Natural killer cell (primary cell): Measurements from ENCODE around the gene MAML3. TPM values are rescaled to one million over a fixed set of nuclear protein-coding genes. Genes with fewer than 3 reads are reported as not detected.

Source experiments
- ATAC-seq, 3 donors: fragments of 150-1000 bp in 2 of 3; fragments of 200-7000 bp in 1 of 3; cut with Tn5 transposase; 1 replicate in 1 of 3; 2 replicates in 2 of 3; pipeline ENCODE4 v1.10.0; 2021; ENCODE audit warnings: mild to moderate bottlenecking in 2 of 3, moderate library complexity in 2 of 3
- DNase-seq, 2 donors: peaks; one replicate each; pipeline versions ENCODE4 v3.0.0 to v3.0.0-alpha.2; 2013 to 2021; ENCODE audit warnings: mixed read lengths in 1 of 2
- H3K27ac ChIP-seq: one replicate; pipeline ENCODE4 v1.5.1; 2013; ENCODE audit warnings: mild to moderate bottlenecking, low read length
- H3K27me3 ChIP-seq: one replicate; pipeline ENCODE4 v1.6.1; 2013; ENCODE audit warnings: low read length; ENCODE audit not compliant: control insufficient read depth, insufficient read depth
- H3K36me3 ChIP-seq: one replicate; pipeline ENCODE4 v1.6.1; 2013; ENCODE audit warnings: low read length; ENCODE audit not compliant: control insufficient read depth, insufficient read depth
- H3K4me1 ChIP-seq: one replicate; pipeline ENCODE4 v1.6.1; 2013; ENCODE audit warnings: low read length; ENCODE audit not compliant: control insufficient read depth, insufficient read depth
- H3K4me3 ChIP-seq: one replicate; pipeline ENCODE4 v1.5.1; 2013; ENCODE audit warnings: low read length
- H3K9me3 ChIP-seq: one replicate; pipeline ENCODE4 v1.6.1; 2013; ENCODE audit warnings: low read length; ENCODE audit not compliant: control insufficient read depth, insufficient read depth
- H3K27ac Mint-ChIP-seq, 2 donors: one replicate each; pipeline ENCODE4 v1.8.0; 2022; ENCODE audit warnings: mild to moderate bottlenecking in 2 of 2, mixed read lengths in 2 of 2, moderate library complexity in 1 of 2
- H3K27me3 Mint-ChIP-seq, 2 donors: one replicate each; pipeline ENCODE4 v1.8.0; 2022; ENCODE audit warnings: low read depth in 2 of 2, mixed read lengths in 2 of 2
- H3K36me3 Mint-ChIP-seq: one replicate; pipeline ENCODE4 v1.8.0; 2022; ENCODE audit warnings: mixed read lengths
- H3K4me1 Mint-ChIP-seq, 2 donors: one replicate each; pipeline ENCODE4 v1.8.0; 2022; ENCODE audit warnings: mixed read lengths in 2 of 2
- H3K4me3 Mint-ChIP-seq: one replicate; pipeline ENCODE4 v1.8.0; 2022; ENCODE audit warnings: mild to moderate bottlenecking, moderate library complexity, mixed read lengths
- H3K9me3 Mint-ChIP-seq, 2 donors: one replicate each; pipeline ENCODE4 v1.8.0; 2022; ENCODE audit warnings: mixed read lengths in 2 of 2
- WGBS: methylation state at CpG from one replicate; pipeline ENCODE4 v1.1.7; 2013; ENCODE audit warnings: missing lambda C conversion rate; ENCODE audit not compliant: insufficient coverage; 5-methylcytosine and 5-hydroxymethylcytosine counted together
- intact Hi-C: fragments of 100-400 bp; cut with micrococcal nuclease; formaldehyde crosslinking; loops from one replicate; pipeline ENCODE4 v1.14.2; 2022
- total RNA-seq, 4 donors: library from RNA; stranded (reverse); fragments of 120-200 nt in 1 of 4; gene quantifications; one replicate each; pipeline versions ENCODE4 v1.2.3 to v1.2.4, GENCODE V29; 2013 to 2022
- TF ChIP-seq, protein P1 (sequence below): fragments of 200-600 bp; IDR thresholded peaks from one replicate; pipeline ENCODE4 v1.8.0; 2022; ENCODE audit warnings: antibody characterized with exemption

Gene MAML3
- total RNA-seq, 3 donors from 2014 or later (not counting 1 experiment from before 2014, with no cell fraction given), result 1.7 to 5.6 (median 2.8) TPM

DNA sequence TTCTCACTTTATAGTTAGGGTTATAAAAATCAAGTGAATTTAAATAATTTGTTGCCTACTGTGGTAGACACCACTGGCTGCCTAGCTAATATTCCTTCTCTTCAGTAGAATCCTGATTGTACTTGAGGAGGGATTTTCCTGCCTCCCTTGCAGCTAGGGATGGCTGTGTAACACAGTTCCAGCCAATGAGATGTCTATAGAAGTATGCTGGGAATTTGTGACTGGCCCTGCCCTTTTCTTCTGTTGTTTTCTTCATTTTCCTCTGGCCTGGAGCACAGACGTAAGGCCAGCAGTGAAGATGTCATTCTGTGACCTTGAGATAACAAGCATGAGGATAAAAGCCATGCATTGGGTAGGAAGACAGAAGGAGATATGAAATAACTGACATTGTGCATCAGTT is 343.3 kb downstream of the MAML3 start:
- H3K4me1 Mint-ChIP-seq, result peaks cover 18 to 24% of the 10 kb centered on the region in 2 donors
- no peaks in the 10 kb centered on the region for H3K36me3 Mint-ChIP-seq
- H3K27me3 ChIP-seq, result no peaks in the 10 kb centered on the region
- H3K4me1 ChIP-seq, result peaks cover 22% of the 10 kb centered on the region
- H3K4me3 Mint-ChIP-seq, result no peak overlapping the region
- H3K27me3 Mint-ChIP-seq, result peaks cover 2 to 9% of the 10 kb centered on the region in 2 donors
- no peak overlapping the region for H3K27ac ChIP-seq
- ATAC-seq, result no peak
- DNase-seq, result no peak
- H3K9me3 ChIP-seq, result peaks cover 3% of the 10 kb centered on the region
- 100% methylated on average over 1 of the region's 1 CpG for WGBS
- no peaks in the 10 kb centered on the region for H3K9me3 Mint-ChIP-seq
- TF ChIP-seq, protein P1, sequence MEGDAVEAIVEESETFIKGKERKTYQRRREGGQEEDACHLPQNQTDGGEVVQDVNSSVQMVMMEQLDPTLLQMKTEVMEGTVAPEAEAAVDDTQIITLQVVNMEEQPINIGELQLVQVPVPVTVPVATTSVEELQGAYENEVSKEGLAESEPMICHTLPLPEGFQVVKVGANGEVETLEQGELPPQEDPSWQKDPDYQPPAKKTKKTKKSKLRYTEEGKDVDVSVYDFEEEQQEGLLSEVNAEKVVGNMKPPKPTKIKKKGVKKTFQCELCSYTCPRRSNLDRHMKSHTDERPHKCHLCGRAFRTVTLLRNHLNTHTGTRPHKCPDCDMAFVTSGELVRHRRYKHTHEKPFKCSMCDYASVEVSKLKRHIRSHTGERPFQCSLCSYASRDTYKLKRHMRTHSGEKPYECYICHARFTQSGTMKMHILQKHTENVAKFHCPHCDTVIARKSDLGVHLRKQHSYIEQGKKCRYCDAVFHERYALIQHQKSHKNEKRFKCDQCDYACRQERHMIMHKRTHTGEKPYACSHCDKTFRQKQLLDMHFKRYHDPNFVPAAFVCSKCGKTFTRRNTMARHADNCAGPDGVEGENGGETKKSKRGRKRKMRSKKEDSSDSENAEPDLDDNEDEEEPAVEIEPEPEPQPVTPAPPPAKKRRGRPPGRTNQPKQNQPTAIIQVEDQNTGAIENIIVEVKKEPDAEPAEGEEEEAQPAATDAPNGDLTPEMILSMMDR, result no peak
- intact Hi-C loops, result no loop called here
- no peak overlapping the region for H3K4me3 ChIP-seq
- no peak overlapping the region for H3K27ac Mint-ChIP-seq
- H3K36me3 ChIP-seq, result no peaks in the 10 kb centered on the region

DNA sequence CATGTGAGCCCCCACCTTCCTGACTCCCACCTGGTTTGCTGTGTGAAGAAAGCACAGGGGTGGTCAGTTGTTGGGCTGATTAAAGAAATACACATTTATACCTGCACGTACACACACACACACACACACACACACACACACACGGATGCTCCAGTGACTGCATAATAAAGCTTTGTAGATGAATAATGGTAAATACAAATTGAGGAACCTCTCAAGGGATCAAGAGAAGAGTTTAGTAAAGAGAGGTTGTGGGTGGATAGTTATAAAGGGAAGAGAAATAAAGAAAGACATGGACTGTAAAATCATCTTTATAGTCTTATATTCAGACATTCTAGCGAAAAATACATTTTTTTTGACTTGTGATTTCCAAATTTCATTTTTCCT is 344.2 kb downstream of the MAML3 start:
- intact Hi-C loops, result no loop called here
- H3K27ac Mint-ChIP-seq, result peak overlapping the region in 1 of 2 donors; percentile 77
- H3K4me3 Mint-ChIP-seq, result peak overlapping the region; percentile 32
- peaks cover 15 to 21% of the 10 kb centered on the region in 2 donors for H3K4me1 Mint-ChIP-seq
- peaks cover 2 to 6% of the 10 kb centered on the region in 2 donors for H3K27me3 Mint-ChIP-seq
- no peak overlapping the region for H3K4me3 ChIP-seq
- H3K9me3 Mint-ChIP-seq, result no peaks in the 10 kb centered on the region
- ATAC-seq, result no peak
- DNase-seq, result no peak
- no peaks in the 10 kb centered on the region for H3K27me3 ChIP-seq
- TF ChIP-seq, protein P1, result no peak
- no peaks in the 10 kb centered on the region for H3K36me3 Mint-ChIP-seq
- peaks cover 22% of the 10 kb centered on the region for H3K4me1 ChIP-seq
- no peaks in the 10 kb centered on the region for H3K36me3 ChIP-seq
- no peak overlapping the region for H3K27ac ChIP-seq
- no CpG with 5 or more reads among the region's 3 CpGs for WGBS
- peaks cover 3% of the 10 kb centered on the region for H3K9me3 ChIP-seq

DNA sequence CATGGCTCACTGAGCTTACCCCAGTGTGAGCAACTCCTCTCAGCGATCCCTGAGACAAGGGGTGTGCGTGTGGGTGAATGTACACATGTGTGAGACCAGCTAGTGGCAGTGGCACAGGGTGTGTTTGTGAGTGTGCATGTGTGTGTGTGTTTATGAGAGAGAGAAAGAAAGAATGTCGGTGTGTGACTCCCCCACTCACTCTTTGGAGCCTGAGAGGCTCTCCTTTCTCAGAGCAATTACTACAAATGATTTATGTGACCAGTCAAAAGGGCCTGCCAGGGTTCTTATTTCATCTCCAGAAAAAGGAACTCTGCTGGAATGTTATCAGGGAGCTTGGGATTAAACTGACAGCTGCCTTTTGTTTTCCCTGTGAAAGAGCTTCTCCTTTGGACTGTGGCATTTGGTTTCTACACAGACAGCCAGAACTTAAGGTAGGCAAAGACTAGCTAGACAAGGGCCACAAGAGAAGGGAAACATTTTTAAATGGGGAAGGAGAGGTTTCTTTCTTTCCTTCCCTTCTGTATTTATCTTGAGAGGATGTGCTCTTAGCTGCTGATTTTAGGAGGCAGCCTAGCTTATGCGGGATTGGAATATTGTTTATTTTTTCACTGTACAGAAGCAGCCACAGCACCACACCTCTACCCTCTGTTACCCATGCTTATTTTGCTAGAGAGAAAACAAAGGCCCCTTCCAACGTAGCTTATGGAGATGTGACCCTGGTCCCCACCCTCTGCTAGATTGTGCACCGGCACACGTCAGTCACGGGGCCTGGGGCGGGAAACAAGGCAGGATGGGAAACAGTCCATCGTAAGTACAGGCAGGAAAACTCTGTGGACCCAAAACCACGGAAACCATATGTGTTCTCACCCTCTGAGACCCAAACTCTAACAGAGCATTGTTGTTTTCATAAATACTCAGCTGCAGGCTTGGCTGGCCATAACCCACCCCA is 344.9 kb downstream of the MAML3 start:
- Histone ChIP-seq H3K36me3 (no peaks in the 10 kb centered on the region), H3K4me3 (no peak overlapping the region), H3K27me3 (no peaks in the 10 kb centered on the region), H3K27ac (no peak overlapping the region), H3K4me1 (peaks cover 22% of the 10 kb centered on the region), H3K9me3 (peaks cover 3% of the 10 kb centered on the region)
- Mint-ChIP-seq H3K9me3 (no peaks in the 10 kb centered on the region), H3K27ac (peak overlapping the region; percentile 17 to 77), H3K4me1 (peaks cover 15 to 21% of the 10 kb centered on the region in 2 donors), H3K27me3 (peaks cover 2 to 6% of the 10 kb centered on the region in 2 donors), H3K4me3 (peak overlapping the region; percentile 32), H3K36me3 (no peaks in the 10 kb centered on the region)
- intact Hi-C loops, result no loop called here
- 28% methylated on average over 9 of the region's 11 CpGs for WGBS
- TF ChIP-seq, protein P1, result no peak
- DNase-seq (no peak), ATAC-seq (peak in 1 of 3 donors; percentile 52)
